ENCODE measurements around the gene NXPH2.

Gene NXPH2

DNA sequence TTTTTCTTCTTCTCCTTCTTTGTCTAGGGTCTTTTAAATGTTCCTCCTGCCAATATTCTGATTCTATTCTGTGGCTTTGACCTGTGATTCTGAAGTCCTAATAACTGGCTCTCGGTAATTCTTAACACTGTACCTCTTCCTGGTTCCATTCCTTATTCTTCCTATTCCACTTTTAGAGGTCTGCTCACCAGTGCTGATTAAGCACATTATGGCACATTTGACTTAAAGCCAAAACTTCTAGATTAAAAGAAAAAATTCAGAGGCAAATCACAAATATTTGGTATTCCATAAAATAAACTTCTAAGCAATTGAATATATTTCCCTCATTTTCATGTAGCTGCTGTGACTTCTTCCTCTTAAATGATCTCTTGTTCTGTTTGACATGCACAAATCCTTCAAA is 47.5 kb downstream of the NXPH2 start:
- Histone ChIP-seq H3K27ac (no peak overlapping the region), H4K20me1 (no peaks in the 10 kb centered on the region), H3K9me3 (replicated peaks in 1 of 11) (peaks cover 27 to 46% (median 34%) of the 10 kb centered on the region in 11 experiments), H3K36me3 (no peaks in the 10 kb centered on the region), H3K4me3 (no peak overlapping the region), H3K9ac (no peak overlapping the region), H3K4me1 (no peaks in the 10 kb centered on the region), H3K4me2 (no peak overlapping the region), H3K27me3 (no peaks in the 10 kb centered on the region)
- TF ChIP-seq Cebpa-rat (IDR thresholded peaks at IDR 0.05) = no peak

DNA sequence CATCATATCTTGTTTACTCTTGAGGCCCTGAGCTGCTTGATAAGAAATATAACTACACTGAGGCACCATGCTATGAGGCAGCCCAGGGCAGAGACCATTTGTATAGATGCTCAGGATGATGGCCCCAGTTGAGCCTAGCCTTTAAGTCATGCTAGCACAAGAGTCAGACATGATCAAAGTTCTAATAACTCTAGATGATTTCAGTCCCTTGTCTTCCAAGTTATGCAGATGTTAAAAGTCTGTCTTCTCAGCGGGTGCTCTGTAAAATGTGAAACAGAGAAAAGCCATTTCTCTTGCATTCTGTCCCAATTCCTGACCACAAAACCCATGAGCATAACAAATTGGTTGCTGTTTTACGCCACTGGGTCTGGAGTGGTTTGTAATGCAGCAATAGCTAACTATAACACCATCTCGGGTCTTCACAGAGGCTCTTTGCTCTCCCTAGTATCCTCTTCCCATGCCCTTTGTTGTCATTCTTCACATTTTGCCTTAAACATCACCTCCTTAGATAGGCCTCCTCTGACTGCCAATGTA is 49.6 kb downstream of the NXPH2 start:
- no peak overlapping the region for H3K27ac ChIP-seq
- no peaks in the 10 kb centered on the region for H4K20me1 ChIP-seq
- H3K9ac ChIP-seq = no peak overlapping the region
- H3K36me3 ChIP-seq = no peaks in the 10 kb centered on the region
- H3K4me1 ChIP-seq = no peaks in the 10 kb centered on the region
- no peak for TF ChIP-seq Cebpa-rat (IDR thresholded peaks at IDR 0.05)
- no peak overlapping the region for H3K4me2 ChIP-seq
- H3K27me3 ChIP-seq = no peaks in the 10 kb centered on the region
- H3K4me3 ChIP-seq = no peak overlapping the region
- H3K9me3 ChIP-seq (replicated peaks in 1 of 11) = peaks cover 6 to 25% (median 13%) of the 10 kb centered on the region in 11 experiments

DNA sequence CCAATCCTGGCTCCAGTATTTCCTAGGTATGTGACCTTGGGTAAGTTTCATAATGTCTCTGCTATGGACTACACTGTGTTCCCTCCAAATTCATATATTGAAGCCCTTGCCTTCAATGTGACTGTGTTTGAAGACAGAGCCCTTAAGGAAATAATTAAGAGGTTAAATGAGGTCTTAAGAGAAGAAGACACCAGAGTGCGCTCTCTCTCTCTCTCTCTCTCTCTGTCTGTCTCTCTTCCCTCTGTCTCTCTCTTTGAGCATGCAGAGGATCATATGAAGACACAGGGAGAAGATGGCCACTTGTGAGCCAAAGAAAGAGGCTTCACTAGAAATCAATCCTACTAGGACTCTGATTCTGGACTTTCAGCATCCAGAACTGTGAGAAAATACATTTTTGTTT is 52.2 kb downstream of the NXPH2 start:
- Histone ChIP-seq H3K4me1 (no peaks in the 10 kb centered on the region), H3K36me3 (no peaks in the 10 kb centered on the region)
- TF ChIP-seq Cebpa-rat (IDR thresholded peaks at IDR 0.05) = no peak

DNA sequence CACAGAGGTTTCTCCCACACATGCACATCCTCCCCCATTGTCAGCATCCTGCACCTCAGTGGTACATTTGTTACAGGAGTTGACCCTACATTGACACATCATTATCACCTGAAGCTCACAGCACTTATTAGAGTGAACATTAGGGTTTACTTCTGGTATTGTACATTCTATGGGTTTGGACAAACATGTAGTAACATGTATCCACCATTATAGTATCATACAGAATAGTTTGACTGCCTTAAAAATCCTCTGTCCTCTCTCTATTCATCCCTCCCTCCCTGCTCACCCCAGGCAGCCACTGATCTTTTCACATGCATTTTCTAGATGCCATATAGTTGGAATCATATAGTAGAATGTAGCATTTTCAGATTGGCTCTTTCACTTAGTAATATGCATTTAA is 53.5 kb downstream of the NXPH2 start:
- H3K4me3 ChIP-seq = no peak overlapping the region

More for the DNA sequence above, 52.2 kb downstream of the NXPH2 start:
- Histone ChIP-seq H3K9ac (no peak overlapping the region), H3K27ac (no peak overlapping the region), H3K9me3 (replicated peaks in 1 of 11) (peaks cover 0 to 12% (median 0%) of the 10 kb centered on the region in 11 experiments; a peak in 5 of 22 replicates), H3K27me3 (no peaks in the 10 kb centered on the region), H4K20me1 (no peaks in the 10 kb centered on the region), H3K4me2 (no peak overlapping the region), H3K4me3 (no peak overlapping the region)

DNA sequence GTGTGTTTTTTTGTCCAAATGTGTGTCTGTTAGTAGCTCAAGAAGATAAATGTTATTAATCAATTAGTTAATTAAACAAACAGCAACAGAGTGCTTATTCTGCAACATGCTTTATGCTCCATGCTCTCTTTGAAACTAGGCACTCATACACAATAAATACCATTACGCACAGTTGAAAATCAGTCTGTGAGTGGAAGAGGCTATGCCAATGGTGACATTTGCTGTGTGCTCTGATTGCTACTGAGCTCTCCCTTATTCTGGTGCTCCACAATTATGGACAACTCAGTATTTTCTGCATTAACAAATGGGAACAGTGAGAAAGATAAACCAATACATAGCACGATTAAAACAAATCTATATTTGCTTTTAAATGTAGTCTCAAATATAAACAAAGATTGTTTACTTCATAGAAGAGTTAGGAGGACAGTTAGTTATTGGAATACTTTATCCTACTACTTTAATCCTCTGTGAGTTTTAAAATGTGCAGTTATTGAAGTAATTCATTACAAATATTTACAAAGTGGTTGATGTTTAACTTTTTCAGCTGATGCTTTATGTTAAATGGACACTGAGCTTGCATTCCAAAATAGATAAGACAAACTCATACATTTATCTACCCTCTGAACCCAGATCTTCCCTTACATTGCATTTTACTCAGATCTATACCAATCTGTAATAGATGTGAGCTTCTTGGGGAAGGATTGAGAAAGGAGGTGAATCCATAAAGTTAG is 55.3 kb downstream of the NXPH2 start:
- Histone ChIP-seq H4K20me1 (no peaks in the 10 kb centered on the region), H3K4me1 (0 out of 20 replicates have a peak, but pooled peaks cover 0 to 6% (median 0%) of the 10 kb centered on the region in 10 experiments), H3K27ac (no peak overlapping the region), H3K27me3 (no peaks in the 10 kb centered on the region), H3K4me2 (no peak overlapping the region), H3K9me3 (replicated peaks in 1 of 11) (peaks cover 0 to 12% (median 0%) of the 10 kb centered on the region in 11 experiments; a peak in 5 of 22 replicates), H3K9ac (no peak overlapping the region), H3K4me3 (no peak overlapping the region), H3K36me3 (no peaks in the 10 kb centered on the region)
- no peak for TF ChIP-seq Cebpa-rat (IDR thresholded peaks at IDR 0.05)

More for the DNA sequence above, 53.5 kb downstream of the NXPH2 start:
- TF ChIP-seq Cebpa-rat (IDR thresholded peaks at IDR 0.05) = no peak
- Histone ChIP-seq H3K4me1 (0 out of 20 replicates have a peak, but pooled peaks cover 0 to 6% (median 0%) of the 10 kb centered on the region in 10 experiments), H3K27ac (no peak overlapping the region), H4K20me1 (no peaks in the 10 kb centered on the region), H3K36me3 (no peaks in the 10 kb centered on the region), H3K27me3 (no peaks in the 10 kb centered on the region), H3K9ac (no peak overlapping the region), H3K9me3 (replicated peaks in 1 of 11) (peaks cover 0 to 12% (median 0%) of the 10 kb centered on the region in 11 experiments; a peak in 5 of 22 replicates), H3K4me2 (no peak overlapping the region)

DNA sequence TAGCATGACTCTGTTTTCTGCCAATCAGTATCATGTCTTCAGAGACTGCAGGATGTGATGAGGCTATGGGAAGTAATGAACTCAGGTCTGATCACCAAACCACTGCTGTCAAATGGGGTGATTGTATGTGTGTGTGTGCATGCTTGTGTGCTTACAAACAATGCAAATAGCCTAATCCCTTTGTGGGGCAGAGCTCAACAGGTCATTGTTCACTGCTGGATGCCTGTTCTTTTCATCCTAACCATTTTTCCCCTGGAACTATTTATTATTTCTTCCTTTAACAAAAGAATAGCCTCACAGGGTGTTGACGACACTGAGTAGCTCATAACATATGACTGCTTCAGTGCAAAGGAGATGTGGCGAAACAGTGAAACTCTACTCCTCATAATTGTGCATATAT is 55.9 kb downstream of the NXPH2 start:
- Histone ChIP-seq H3K9me3 (replicated peaks in 1 of 11) (peaks cover 0 to 7% (median 0%) of the 10 kb centered on the region in 11 experiments; a peak in 4 of 22 replicates), H3K4me2 (no peak overlapping the region), H3K27me3 (no peaks in the 10 kb centered on the region), H3K36me3 (no peaks in the 10 kb centered on the region), H3K9ac (no peak overlapping the region), H3K4me1 (0 out of 20 replicates have a peak, but pooled peaks cover 0 to 6% (median 0%) of the 10 kb centered on the region in 10 experiments), H4K20me1 (no peaks in the 10 kb centered on the region), H3K4me3 (no peak overlapping the region), H3K27ac (no peak overlapping the region)
- no peak for TF ChIP-seq Cebpa-rat (IDR thresholded peaks at IDR 0.05)

DNA sequence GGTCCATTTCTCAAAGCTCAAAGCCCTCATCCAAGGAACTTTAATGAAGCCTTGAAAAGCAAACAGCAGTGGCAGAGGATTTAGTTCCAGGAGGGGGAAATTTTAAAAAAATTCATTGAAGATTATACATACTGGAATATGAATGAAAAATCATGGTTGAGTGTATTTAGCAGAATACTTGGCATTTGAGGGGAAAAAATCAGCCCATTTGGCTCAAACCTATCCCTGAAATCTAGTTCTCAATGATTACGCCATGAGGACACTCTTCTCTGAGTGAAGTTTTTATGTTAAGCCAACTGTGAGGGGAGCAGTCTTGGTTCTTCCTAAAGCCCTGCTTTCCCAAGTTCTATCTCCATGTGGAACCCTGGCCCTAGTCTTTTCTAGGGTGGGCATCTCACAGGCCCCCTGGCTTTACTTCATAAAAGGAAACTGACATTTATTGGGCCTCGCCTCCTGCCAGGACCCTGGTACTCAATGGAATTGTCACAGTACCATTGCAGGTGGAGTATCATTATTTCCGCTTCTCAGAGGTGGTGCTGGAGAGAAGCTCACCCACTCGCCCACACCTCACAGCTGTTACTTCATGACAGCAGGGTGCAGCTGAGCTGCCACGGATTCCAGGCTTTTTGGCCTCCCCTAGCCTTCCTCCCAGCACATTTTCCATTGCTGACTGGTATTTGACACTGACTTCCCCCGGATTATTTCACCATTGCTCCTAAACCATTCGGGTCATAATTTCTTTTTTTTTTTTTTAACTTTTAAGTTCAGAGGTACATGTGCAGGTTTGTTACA is 56.8 kb downstream of the NXPH2 start:
- no peak for TF ChIP-seq Cebpa-rat (IDR thresholded peaks at IDR 0.05)
- Histone ChIP-seq H3K4me3 (no peak overlapping the region), H3K4me2 (no peak overlapping the region), H3K27me3 (no peaks in the 10 kb centered on the region), H3K9me3 (replicated peaks in 1 of 11) (no peaks in the 10 kb centered on the region), H3K4me1 (0 out of 20 replicates have a peak, but pooled peaks cover 0 to 6% (median 0%) of the 10 kb centered on the region in 10 experiments), H3K36me3 (no peaks in the 10 kb centered on the region), H3K9ac (no peak overlapping the region), H3K27ac (no peak overlapping the region), H4K20me1 (no peaks in the 10 kb centered on the region)

DNA sequence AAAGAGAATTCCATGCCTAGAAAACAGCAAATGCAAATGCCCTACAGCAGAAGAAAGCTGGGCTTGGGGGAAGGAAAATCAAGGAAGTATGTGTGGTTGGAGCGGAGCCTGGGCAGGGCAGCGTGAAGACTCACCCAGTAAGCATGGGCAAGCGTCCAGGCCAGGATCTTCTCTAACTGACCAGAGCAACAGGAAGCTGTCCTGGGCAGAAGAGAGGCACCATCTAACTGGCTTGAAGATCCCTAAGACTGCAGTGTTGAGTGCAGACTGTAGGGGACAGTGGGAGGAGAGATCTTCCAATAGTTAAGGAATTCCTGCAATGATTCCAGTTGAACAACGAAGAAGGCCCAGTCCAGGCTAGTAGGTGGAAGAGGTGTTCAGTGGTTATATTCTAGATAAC is 57.9 kb downstream of the NXPH2 start:
- H3K4me3 ChIP-seq = no peak overlapping the region
- no peaks in the 10 kb centered on the region for H3K36me3 ChIP-seq
- TF ChIP-seq Cebpa-rat (IDR thresholded peaks at IDR 0.05) = no peak
- H3K9me3 ChIP-seq (replicated peaks in 1 of 11) = no peaks in the 10 kb centered on the region
- no peaks in the 10 kb centered on the region for H4K20me1 ChIP-seq
- H3K4me1 ChIP-seq = 0 out of 20 replicates have a peak, but pooled peaks cover 0 to 6% (median 0%) of the 10 kb centered on the region in 10 experiments
- no peaks in the 10 kb centered on the region for H3K27me3 ChIP-seq
- no peak overlapping the region for H3K27ac ChIP-seq
- no peak overlapping the region for H3K9ac ChIP-seq
- H3K4me2 ChIP-seq = no peak overlapping the region

All from BLaER1 treated with 17β-estradiol and CSF1 and Interleukin-3, amounts not matched to agents 10 nM and 100 nM (cell line).